Loucy (cell line): ENCODE data around the gene EMC10.

Experiments used
- H2AFZ ChIP-seq: fragments of 200-600 bp; sonication (generic); 2 replicates; pipeline ENCODE4 v1.6.0; 2016; ENCODE audit warnings: antibody characterized with exemption, mild to moderate bottlenecking, low read length, moderate library complexity
- H3F3A ChIP-seq: fragments of 200-600 bp; 2 replicates; pipeline ENCODE4 v1.6.0; 2016; ENCODE audit warnings: antibody characterized with exemption, low read depth, mild to moderate bottlenecking
- H3K27me3 ChIP-seq: fragments of 200-600 bp; sonication (generic); 2 replicates; pipeline ENCODE4 v1.6.1; 2014; ENCODE audit warnings: low read length, mild to moderate bottlenecking; ENCODE audit not compliant: insufficient read depth, poor library complexity, severe bottlenecking
- H3K36me3 ChIP-seq: fragments of 200-600 bp; sonication (generic); 2 replicates; pipeline ENCODE4 v1.6.1; 2016; ENCODE audit warnings: low read length; ENCODE audit not compliant: insufficient read depth
- H3K4me1 ChIP-seq: fragments of 200-600 bp; sonication (generic); 2 replicates; pipeline ENCODE4 v1.5.1; 2014; ENCODE audit warnings: low read length, mild to moderate bottlenecking; ENCODE audit not compliant: insufficient read depth, poor library complexity, severe bottlenecking
- H3K4me2 ChIP-seq: fragments of 200-600 bp; sonication (generic); 2 replicates; pipeline ENCODE4 v1.6.0; 2014; ENCODE audit warnings: antibody characterized with exemption, low read length, low read depth, mild to moderate bottlenecking; ENCODE audit not compliant: poor library complexity, severe bottlenecking
- H3K4me3 ChIP-seq: fragments of 200-600 bp; sonication (generic); 2 replicates; pipeline ENCODE4 v1.5.1; 2014; ENCODE audit warnings: low read length, mild to moderate bottlenecking, mixed read lengths; ENCODE audit not compliant: poor library complexity, severe bottlenecking
- H3K79me2 ChIP-seq: fragments of 200-600 bp; sonication (generic); 2 replicates; pipeline ENCODE4 v1.6.1; 2014; ENCODE audit warnings: low read length; ENCODE audit not compliant: insufficient read depth
- H3K9ac ChIP-seq: fragments of 200-600 bp; sonication (generic); 2 replicates; pipeline ENCODE4 v1.6.0; 2014; ENCODE audit warnings: mild to moderate bottlenecking, low read depth, low read length, moderate library complexity; ENCODE audit not compliant: poor library complexity, severe bottlenecking
- H3K9me2 ChIP-seq: fragments of 200-600 bp; sonication (generic); replicated peaks from 2 replicates; pipeline ENCODE4 v1.6.1; 2016; ENCODE audit warnings: low read depth, low read length, mixed read lengths
- H3K9me3 ChIP-seq: fragments of 200-600 bp; sonication (generic); 2 replicates; pipeline ENCODE4 v1.6.1; 2014; ENCODE audit warnings: mild to moderate bottlenecking, antibody characterized with exemption, low read length, low read depth; ENCODE audit not compliant: insufficient read depth
- H4K20me1 ChIP-seq: fragments of 200-600 bp; sonication (generic); 2 replicates; pipeline ENCODE4 v1.6.0; 2014; ENCODE audit warnings: antibody characterized with exemption, low read length, mild to moderate bottlenecking; ENCODE audit not compliant: insufficient read depth, poor library complexity, severe bottlenecking
- CTCF ChIP-seq: fragments of 200-600 bp; sonication (generic); conservative IDR thresholded peaks from 2 replicates; pipeline ENCODE4 v1.5.1; 2014; ENCODE audit warnings: mild to moderate bottlenecking, antibody characterized with exemption, low read length
- EZH2phosphoT487 ChIP-seq: fragments of 200-600 bp; IDR thresholded peaks from 2 replicates; pipeline ENCODE4 v1.6.1; 2018; ENCODE audit warnings: antibody characterized with exemption, mild to moderate bottlenecking, moderate library complexity, borderline replicate concordance

The EMC10 gene

GRCh38 chr19:50428772-50429463 lies 47.4 kb upstream of the EMC10 start:
- peaks cover 4% of the 10 kb centered on the region for H3K4me1 ChIP-seq
- H4K20me1 ChIP-seq = no peaks in the 10 kb centered on the region
- H3K9ac ChIP-seq = no peak overlapping the region
- no peaks in the 10 kb centered on the region for H3K36me3 ChIP-seq
- H3K9me3 ChIP-seq = no peaks in the 10 kb centered on the region
- H3K9me2 ChIP-seq = no peaks in the 10 kb centered on the region
- no peaks in the 10 kb centered on the region for H3K27me3 ChIP-seq
- H3K79me2 ChIP-seq = no peaks in the 10 kb centered on the region
- H3F3A ChIP-seq = no peaks in the 10 kb centered on the region
- TF ChIP-seq EZH2phosphoT487 (no peak), CTCF (no peak)
- no peak overlapping the region for H3K4me2 ChIP-seq
- no peak overlapping the region for H3K4me3 ChIP-seq
- H2AFZ ChIP-seq = no peak overlapping the region

DNA sequence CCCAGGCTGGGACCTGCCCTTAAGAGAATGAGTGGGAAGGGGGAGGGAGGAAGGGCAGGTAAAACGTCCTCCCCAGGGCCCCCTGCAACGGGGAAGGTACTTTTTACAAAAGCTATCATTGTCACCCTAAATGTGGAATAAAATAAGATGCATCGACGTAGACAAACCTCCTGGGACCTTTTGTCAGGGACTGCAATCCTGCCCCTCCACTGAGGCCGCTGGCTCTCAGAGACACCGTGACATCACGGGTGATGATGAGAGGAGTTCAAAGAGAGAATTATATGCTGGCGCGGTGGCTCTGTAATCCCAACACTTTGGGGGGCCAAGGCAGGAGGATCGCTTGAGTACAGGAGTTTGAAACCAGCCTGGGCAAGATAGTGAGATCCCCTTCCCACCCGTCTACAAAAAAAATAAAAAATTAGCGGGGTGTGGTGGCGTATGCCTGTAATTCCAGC lies 45.4 kb upstream of the EMC10 start:
- no peaks in the 10 kb centered on the region for H3K79me2 ChIP-seq
- peak overlapping the region; percentile 56 for H3K9ac ChIP-seq

DNA sequence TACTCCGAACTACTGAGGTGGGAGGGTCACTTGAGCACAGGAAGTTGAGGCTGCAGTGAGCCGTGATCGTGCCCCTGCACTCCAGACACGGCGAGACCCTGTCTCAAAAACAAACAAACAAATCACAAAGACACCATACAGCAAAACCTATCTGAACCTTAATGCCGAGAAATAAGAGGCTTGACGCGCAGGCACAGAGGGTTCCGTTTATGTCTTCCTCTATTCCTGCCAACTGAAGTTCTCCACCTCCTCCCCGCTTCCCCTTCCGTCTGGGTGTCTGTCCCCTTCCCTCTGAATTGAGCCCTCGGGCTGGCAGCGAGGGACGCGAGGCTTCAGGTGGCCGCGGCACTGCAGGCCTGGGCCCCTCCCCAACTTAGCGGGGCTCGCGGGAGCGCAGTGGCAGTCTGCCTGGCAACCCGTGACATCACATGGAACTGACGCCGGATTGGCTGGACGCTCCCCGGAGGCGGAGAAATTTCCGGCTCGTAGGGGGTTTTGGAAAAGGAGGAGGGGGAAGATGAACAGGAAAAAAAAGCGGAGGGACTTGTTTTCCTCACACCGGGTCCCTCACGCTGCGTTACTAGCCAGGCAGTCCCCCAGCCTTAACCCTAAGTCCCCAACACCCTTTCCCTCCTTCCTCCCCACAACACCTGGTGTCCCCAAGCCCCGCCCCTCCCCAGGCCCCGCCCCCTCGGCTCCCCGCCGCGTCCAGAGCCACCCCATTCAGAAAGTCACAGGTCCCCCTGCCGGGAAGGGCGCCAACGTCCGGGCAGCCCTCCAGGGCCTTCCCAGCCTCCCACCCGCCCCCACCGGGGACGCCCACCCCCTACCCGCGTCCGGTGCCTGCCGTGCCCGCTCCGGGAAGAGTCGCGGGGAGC lies 44.7 kb upstream of the EMC10 start:
- Histone ChIP-seq H3K4me3 (peak overlapping the region; percentile 70), H3K36me3 (no peaks in the 10 kb centered on the region), H3K9ac (peak overlapping the region; percentile 56), H3K27me3 (no peaks in the 10 kb centered on the region), H3K9me3 (no peaks in the 10 kb centered on the region), H3K9me2 (no peaks in the 10 kb centered on the region), H4K20me1 (no peaks in the 10 kb centered on the region), H3K79me2 (no peaks in the 10 kb centered on the region), H2AFZ (peak overlapping the region; percentile 82), H3F3A (no peaks in the 10 kb centered on the region), H3K4me1 (peaks cover 4% of the 10 kb centered on the region), H3K4me2 (peak overlapping the region; percentile 74)
- TF ChIP-seq EZH2phosphoT487 (no peak), CTCF (no peak)

More for the DNA sequence above, 45.4 kb upstream of the EMC10 start:
- Histone ChIP-seq H4K20me1 (no peaks in the 10 kb centered on the region), H3F3A (no peaks in the 10 kb centered on the region), H2AFZ (peak overlapping the region; percentile 82), H3K27me3 (no peaks in the 10 kb centered on the region), H3K36me3 (no peaks in the 10 kb centered on the region), H3K4me1 (peaks cover 4% of the 10 kb centered on the region), H3K9me3 (no peaks in the 10 kb centered on the region), H3K4me2 (peak overlapping the region; percentile 74), H3K4me3 (peak overlapping the region; percentile 70), H3K9me2 (no peaks in the 10 kb centered on the region)
- no peak for TF ChIP-seq EZH2phosphoT487
- no peak for TF ChIP-seq CTCF
